Glutamatergic neuron (in vitro differentiated cells): ENCODE results near the gene TMEM128. TPM values are rescaled to one million over a fixed set of nuclear protein-coding genes. Genes with fewer than 3 reads are reported as not detected.
"Not testable (repeated sequence)": the region's sequence is repeated elsewhere in the genome, so short reads cannot be mapped to it uniquely, and the experiment has no call there.

Experiments used
- DNase-seq: peaks from one replicate; pipeline ENCODE4 v3.0.0; 2022
- H3K27ac Mint-ChIP-seq: one replicate; pipeline ENCODE4 v1.8.0; 2020; ENCODE audit warnings: mild to moderate bottlenecking, mixed read lengths, inconsistent platforms; ENCODE audit not compliant: unreplicated experiment
- H3K27me3 Mint-ChIP-seq: one replicate; pipeline ENCODE4 v1.8.0; 2020; ENCODE audit warnings: mild to moderate bottlenecking, moderate library complexity, mixed read lengths, inconsistent platforms; ENCODE audit not compliant: unreplicated experiment
- H3K36me3 Mint-ChIP-seq: one replicate; pipeline ENCODE4 v1.8.0; 2020; ENCODE audit warnings: mild to moderate bottlenecking, mixed read lengths, inconsistent platforms; ENCODE audit not compliant: unreplicated experiment
- H3K4me1 Mint-ChIP-seq: one replicate; pipeline ENCODE4 v1.8.0; 2020; ENCODE audit warnings: mild to moderate bottlenecking, low read depth, mixed read lengths, inconsistent platforms; ENCODE audit not compliant: unreplicated experiment
- H3K4me3 Mint-ChIP-seq: one replicate; pipeline ENCODE4 v1.8.0; 2020; ENCODE audit warnings: mild to moderate bottlenecking, mixed read lengths, inconsistent platforms; ENCODE audit not compliant: unreplicated experiment
- H3K9me3 Mint-ChIP-seq: one replicate; pipeline ENCODE4 v1.8.0; 2020; ENCODE audit warnings: mild to moderate bottlenecking, moderate library complexity, mixed read lengths, inconsistent platforms; ENCODE audit not compliant: unreplicated experiment
- CTCF ChIP-seq: fragments of 200-600 bp; sonication (generic); IDR thresholded peaks from one replicate; pipeline ENCODE4 v1.5.0; 2021; ENCODE audit not compliant: partially characterized antibody, unreplicated experiment
- total RNA-seq: library from RNA; stranded (reverse); fragmentation: NEBNext Ultra II Directional; extraction: Animal tissue kit (Norgen Biotek cat#: 25700); gene quantifications from one replicate; pipeline ENCODE4 v1.2.1, GENCODE V29; 2021; ENCODE audit not compliant: unreplicated experiment

The TMEM128 gene
- total RNA-seq, 1 donor from 2014 or later, result 19.3 TPM

GRCh38 chr4:4216648-4217047, 31.4 kb downstream of the TMEM128 start:
- Mint-ChIP-seq H3K27me3 (no peaks in the 10 kb centered on the region), H3K36me3 (no peaks in the 10 kb centered on the region), H3K4me1 (no peaks in the 10 kb centered on the region), H3K9me3 (no peaks in the 10 kb centered on the region), H3K4me3 (no peak overlapping the region), H3K27ac (no peak overlapping the region)
- no peak for TF ChIP-seq CTCF
- DNase-seq, result no peak

GRCh38 chr4:4213674-4214073, 34.3 kb downstream of the TMEM128 start:
- H3K27ac Mint-ChIP-seq, H3K4me3 Mint-ChIP-seq, H3K27me3 Mint-ChIP-seq, DNase-seq, H3K4me1 Mint-ChIP-seq, H3K36me3 Mint-ChIP-seq, H3K9me3 Mint-ChIP-seq: not testable (repeated sequence)

- no peaks in the 10 kb centered on the region for H3K36me3 Mint-ChIP-seq
- no peaks in the 10 kb centered on the region for H3K4me1 Mint-ChIP-seq
- no peak for DNase-seq
- peaks cover 2% of the 10 kb centered on the region for H3K9me3 Mint-ChIP-seq
- no peak overlapping the region for H3K4me3 Mint-ChIP-seq
- H3K27ac Mint-ChIP-seq, result no peak overlapping the region
- peaks cover 3% of the 10 kb centered on the region for H3K27me3 Mint-ChIP-seq
- no peak for TF ChIP-seq CTCF
Measured at GRCh38 chr4:4206204-4206603, 41.8 kb downstream of the TMEM128 start.

- Mint-ChIP-seq H3K9me3 (peaks cover 2% of the 10 kb centered on the region), H3K4me1 (no peaks in the 10 kb centered on the region), H3K36me3 (no peaks in the 10 kb centered on the region), H3K27ac (no peak overlapping the region), H3K4me3 (no peak overlapping the region), H3K27me3 (peaks cover 2% of the 10 kb centered on the region)
- no peak for DNase-seq
- TF ChIP-seq CTCF, result no peak
Measured at GRCh38 chr4:4204401-4204745, 43.6 kb downstream of the TMEM128 start.

- TF ChIP-seq CTCF, result no peak
Measured at GRCh38 chr4:4203688-4204400, 44.2 kb downstream of the TMEM128 start.

GRCh38 chr4:4202510-4202909, 45.5 kb downstream of the TMEM128 start:
- H3K36me3 Mint-ChIP-seq, result no peaks in the 10 kb centered on the region
- peaks cover 2% of the 10 kb centered on the region for H3K27me3 Mint-ChIP-seq
- TF ChIP-seq CTCF, result no peak

More at GRCh38 chr4:4203688-4204400, 44.2 kb downstream of the TMEM128 start:
- Mint-ChIP-seq H3K4me1 (no peaks in the 10 kb centered on the region), H3K27me3 (peaks cover 2% of the 10 kb centered on the region), H3K9me3 (peaks cover 2% of the 10 kb centered on the region), H3K36me3 (no peaks in the 10 kb centered on the region), H3K27ac (no peak overlapping the region), H3K4me3 (no peak overlapping the region)
- DNase-seq, result no peak

More at GRCh38 chr4:4202510-4202909, 45.5 kb downstream of the TMEM128 start:
- no peak for DNase-seq
- no peak overlapping the region for H3K27ac Mint-ChIP-seq
- H3K9me3 Mint-ChIP-seq, result peaks cover 4% of the 10 kb centered on the region
- H3K4me1 Mint-ChIP-seq, result no peaks in the 10 kb centered on the region
- H3K4me3 Mint-ChIP-seq, result no peak overlapping the region
